ENCODE data around the gene FAM13A.

Gene FAM13A

GRCh38 chr4:88731381-88731780 lies 325.6 kb downstream of the FAM13A start:
- FAIRE-seq (no peak), DNase-seq (ENCODE audit: insufficient read length, low spot score) (no peak)

GRCh38 chr4:88730811-88731210 lies 326.2 kb downstream of the FAM13A start:
- no peak for DNase-seq (ENCODE audit: insufficient read length, low spot score)
- FAIRE-seq: no peak

GRCh38 chr4:88729146-88729760 lies 327.7 kb downstream of the FAM13A start:
- DNase-seq (ENCODE audit: insufficient read length, low spot score): no peak

GRCh38 chr4:88728146-88728545 lies 328.8 kb downstream of the FAM13A start:
- FAIRE-seq (no peak), DNase-seq (ENCODE audit: insufficient read length, low spot score) (no peak)

More at GRCh38 chr4:88729146-88729760, 327.7 kb downstream of the FAM13A start:
- FAIRE-seq: no peak

- FAIRE-seq (no peak), DNase-seq (ENCODE audit: insufficient read length, low spot score) (no peak)
These were observed 331.0 kb downstream of the FAM13A start for GRCh38 chr4:88725986-88726385.

- DNase-seq (ENCODE audit: insufficient read length, low spot score) (no peak), FAIRE-seq (no peak)
These were observed 331.8 kb downstream of the FAM13A start for GRCh38 chr4:88725143-88725542.

GRCh38 chr4:88724406-88724805 lies 332.6 kb downstream of the FAM13A start:
- FAIRE-seq: no peak

GRCh38 chr4:88722828-88723227 lies 334.2 kb downstream of the FAM13A start:
- no peak for DNase-seq (ENCODE audit: insufficient read length, low spot score)

More at GRCh38 chr4:88724406-88724805, 332.6 kb downstream of the FAM13A start:
- no peak for DNase-seq (ENCODE audit: insufficient read length, low spot score)

GRCh38 chr4:88722276-88722780 lies 334.7 kb downstream of the FAM13A start:
- FAIRE-seq: no peak
- DNase-seq (ENCODE audit: insufficient read length, low spot score): no peak

More at GRCh38 chr4:88722828-88723227, 334.2 kb downstream of the FAM13A start:
- no peak for FAIRE-seq

GRCh38 chr4:88720451-88721428 lies 336.2 kb downstream of the FAM13A start:
- DNase-seq (ENCODE audit: insufficient read length, low spot score): no peak
- no peak for FAIRE-seq

GRCh38 chr4:88719381-88719780 lies 337.6 kb downstream of the FAM13A start:
- FAIRE-seq: no peak
- DNase-seq (ENCODE audit: insufficient read length, low spot score): no peak

- no peak for FAIRE-seq
- no peak for DNase-seq (ENCODE audit: insufficient read length, low spot score)
These were observed 338.9 kb downstream of the FAM13A start for GRCh38 chr4:88718098-88718497.

- FAIRE-seq (no peak), DNase-seq (ENCODE audit: insufficient read length, low spot score) (no peak)
These were observed 343.2 kb downstream of the FAM13A start for GRCh38 chr4:88713782-88714181.

- no peak for DNase-seq (ENCODE audit: insufficient read length, low spot score)
- no peak for FAIRE-seq
These were observed 347.0 kb downstream of the FAM13A start for GRCh38 chr4:88709989-88710388.

- DNase-seq (ENCODE audit: insufficient read length, low spot score) (no peak), FAIRE-seq (no peak)
These were observed 350.4 kb downstream of the FAM13A start for GRCh38 chr4:88706574-88706973.

GRCh38 chr4:88705805-88706492 lies 351.0 kb downstream of the FAM13A start:
- FAIRE-seq (no peak), DNase-seq (ENCODE audit: insufficient read length, low spot score) (no peak)

- FAIRE-seq: no peak
- DNase-seq (ENCODE audit: insufficient read length, low spot score): no peak
These were observed 351.8 kb downstream of the FAM13A start for GRCh38 chr4:88705223-88705622.

GRCh38 chr4:88702782-88703181 lies 354.2 kb downstream of the FAM13A start:
- no peak for FAIRE-seq
- DNase-seq (ENCODE audit: insufficient read length, low spot score): no peak

- no peak for DNase-seq (ENCODE audit: insufficient read length, low spot score)
- no peak for FAIRE-seq
These were observed 358.5 kb downstream of the FAM13A start for GRCh38 chr4:88698519-88698918.

- FAIRE-seq: peak; percentile 28
- peak; percentile 22 for DNase-seq (ENCODE audit: insufficient read length, low spot score)
These were observed 359.2 kb downstream of the FAM13A start, which contains the start of gene NAP1L5 for GRCh38 chr4:88697588-88698329. Gene NAP1L5 (minus strand): TSS chr4:88697829. CDS start chr4:88697754, 75 bp downstream.

Data from GM19239 (cell line).